Activated CD4-positive, alpha-beta T cell treated with anti-CD3 and anti-CD28 coated beads, Interleukin-2, amount 50 U/mL, for 24 hours (primary cell): ENCODE measurements around the gene CHMP1A.
"Not testable (repeated sequence)": the region's sequence is repeated elsewhere in the genome, so short reads cannot be mapped to it uniquely, and the experiment has no call there.

Experiments used
- DNase-seq, 2 donors: peaks; one replicate each; pipeline ENCODE4 v3.0.0-alpha.2; 2020; ENCODE audit warnings: low read depth in 1 of 2, low spot score in 1 of 2

Gene CHMP1A

GRCh38 chr16:89693289-89693731 lies 35.8 kb upstream of the CHMP1A start:
- DNase-seq = no peak

GRCh38 chr16:89691986-89692569 lies 34.6 kb upstream of the CHMP1A start:
- DNase-seq = no peak

DNA sequence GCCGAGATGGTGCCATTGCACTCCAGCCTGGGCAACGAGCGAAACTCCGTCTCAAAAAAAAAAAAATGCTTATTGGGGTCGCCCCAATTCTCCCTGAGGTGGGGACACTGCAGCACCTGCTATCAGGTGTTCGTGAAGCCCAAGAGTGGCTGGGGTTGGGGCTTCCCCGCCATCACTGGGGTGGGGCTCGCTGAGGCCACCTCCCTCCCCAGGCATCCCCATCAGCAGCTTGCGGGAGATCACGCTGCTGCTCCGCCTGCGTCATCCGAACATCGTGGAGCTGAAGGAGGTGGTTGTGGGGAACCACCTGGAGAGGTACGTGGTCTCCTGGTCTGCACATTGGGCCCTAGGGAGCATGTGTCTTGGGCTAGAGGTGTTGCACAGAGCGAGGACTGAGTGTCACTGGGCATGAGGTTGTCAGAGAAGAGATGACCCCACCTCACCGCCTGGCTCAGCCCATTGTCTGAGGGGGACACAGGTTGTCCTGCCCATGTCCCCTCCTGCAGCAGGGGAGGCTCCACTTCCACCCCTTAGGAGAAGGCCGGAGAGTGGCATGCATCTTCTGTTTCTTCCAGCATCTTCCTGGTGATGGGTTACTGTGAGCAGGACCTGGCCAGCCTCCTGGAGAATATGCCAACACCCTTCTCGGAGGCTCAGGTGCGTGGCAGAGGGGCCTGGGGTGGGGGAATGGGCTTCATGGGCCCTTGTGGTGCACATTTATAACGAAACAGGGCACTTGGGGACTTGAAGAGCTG lies 33.9 kb upstream of the CHMP1A start:
- DNase-seq = no peak

- no peak for DNase-seq
Observed at GRCh38 chr16:89690392-89690901, 32.9 kb upstream of the CHMP1A start.

- not testable (repeated sequence) for DNase-seq
Observed at GRCh38 chr16:89689621-89690020, 32.1 kb upstream of the CHMP1A start.

DNA sequence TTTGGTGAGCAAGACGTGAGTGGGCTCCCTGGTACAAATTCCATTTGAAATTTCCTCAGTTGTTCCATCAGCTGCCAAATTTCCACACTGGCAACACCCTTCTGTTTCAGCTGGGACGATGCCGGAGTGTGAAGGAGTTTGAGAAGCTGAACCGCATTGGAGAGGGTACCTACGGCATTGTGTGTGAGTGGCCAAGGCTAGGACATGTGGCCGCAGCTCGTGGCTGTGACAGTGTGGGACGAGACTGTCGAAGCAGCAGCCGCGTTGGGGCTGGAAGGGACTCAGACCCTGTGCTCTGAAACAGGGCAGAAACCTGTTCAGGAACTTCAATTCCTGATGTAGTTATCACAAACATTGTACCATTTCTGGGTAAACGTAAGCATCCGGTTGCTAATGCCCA lies 31.6 kb upstream of the CHMP1A start:
- DNase-seq = no peak

DNA sequence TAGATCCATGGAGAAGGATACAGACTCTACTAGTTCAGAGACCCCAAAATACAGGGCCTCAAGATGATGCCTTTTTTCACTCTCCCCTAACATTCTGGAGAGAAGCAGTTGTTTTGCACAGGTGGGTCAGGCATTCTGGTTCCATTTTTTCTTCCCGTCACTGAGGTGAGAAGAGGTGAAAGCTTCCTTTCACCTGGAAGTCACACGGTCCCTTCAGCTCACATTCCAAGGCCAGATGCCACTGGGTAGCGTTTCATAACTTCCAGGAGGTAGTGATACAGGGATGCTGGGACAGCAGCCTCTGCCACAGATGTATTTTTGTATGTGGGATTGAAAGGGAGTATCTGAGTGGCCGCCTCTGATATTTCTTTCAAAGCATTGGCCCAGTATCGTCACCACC lies 30.9 kb upstream of the CHMP1A start:
- no peak for DNase-seq

GRCh38 chr16:89687092-89687940 lies 29.8 kb upstream of the CHMP1A start:
- DNase-seq = no peak

DNA sequence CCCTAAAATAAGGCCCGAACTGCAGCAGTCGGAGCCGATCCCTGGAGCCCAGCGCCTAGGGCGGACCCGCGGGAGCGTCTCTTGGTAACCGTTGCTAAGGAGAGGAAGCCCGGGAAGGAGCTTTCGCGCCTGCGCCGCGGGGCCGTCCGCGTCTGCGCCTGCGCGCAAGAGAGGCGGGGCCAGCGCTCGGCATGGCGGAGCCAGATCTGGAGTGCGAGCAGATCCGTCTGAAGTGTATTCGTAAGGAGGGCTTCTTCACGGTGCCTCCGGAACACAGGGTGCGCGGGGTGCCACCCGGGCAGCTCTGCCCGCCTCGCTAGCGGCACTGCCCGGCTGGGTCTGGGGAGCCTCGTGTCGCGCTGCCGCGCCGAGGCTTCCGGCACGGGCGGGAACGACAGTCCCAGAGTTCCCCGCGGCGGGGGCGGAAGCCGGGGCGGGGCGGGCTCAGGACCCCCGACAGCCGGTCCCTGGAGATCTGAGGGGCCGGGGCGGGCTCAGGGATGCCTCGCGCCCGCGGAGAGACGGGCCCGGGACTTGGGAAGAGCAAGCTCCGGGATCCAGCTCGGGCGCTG lies 29.1 kb upstream of the CHMP1A start, which contains the start of gene CDK10:
CDK10 (plus strand) TSS at position 170 of the 572 bp plus-strand sequence; CDS start at position 192, 22 bp downstream.
- peak; percentile 85 to 92 for DNase-seq

GRCh38 chr16:89685916-89686315 lies 28.4 kb upstream of the CHMP1A start:
- DNase-seq = no peak

GRCh38 chr16:89678258-89678657 lies 20.8 kb upstream of the CHMP1A start:
- no peak for DNase-seq

DNA sequence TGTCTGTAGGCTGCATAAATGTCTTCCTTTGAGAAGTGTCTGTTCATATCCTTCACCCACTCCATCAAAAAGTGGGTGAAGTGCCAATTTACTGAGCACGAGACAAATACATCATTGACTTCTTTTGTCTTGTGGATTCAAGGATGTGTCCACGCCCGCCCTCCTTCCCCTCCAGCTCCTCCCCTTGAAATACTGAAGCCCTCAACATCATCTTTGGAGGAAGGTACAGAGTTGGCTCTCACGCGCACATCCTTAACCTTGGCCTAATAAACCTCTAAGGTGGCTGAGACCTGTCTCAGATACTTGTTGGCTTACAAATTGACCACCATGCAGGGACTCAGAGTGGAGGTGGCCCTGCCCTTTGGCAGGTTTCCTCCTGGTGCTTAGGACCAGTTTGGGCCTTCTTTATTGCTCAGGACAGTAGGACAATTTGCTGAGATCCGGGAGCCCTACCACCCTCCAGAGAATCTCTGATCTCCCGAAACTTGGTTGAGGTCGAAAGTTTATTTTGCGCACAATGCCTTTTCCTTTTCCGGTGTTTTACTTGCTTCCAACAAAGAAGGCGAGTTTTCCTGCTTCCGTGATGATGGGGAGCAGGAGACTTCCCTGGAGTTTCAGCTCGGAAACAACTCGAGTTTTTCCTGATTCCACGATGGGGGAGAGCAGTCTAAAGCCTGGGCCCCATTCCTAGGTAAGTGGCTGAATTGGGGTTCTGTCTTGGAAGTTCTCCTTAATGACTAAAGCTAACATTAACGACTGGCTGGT lies 14.9 kb upstream of the CHMP1A start:
- DNase-seq = no peak

DNA sequence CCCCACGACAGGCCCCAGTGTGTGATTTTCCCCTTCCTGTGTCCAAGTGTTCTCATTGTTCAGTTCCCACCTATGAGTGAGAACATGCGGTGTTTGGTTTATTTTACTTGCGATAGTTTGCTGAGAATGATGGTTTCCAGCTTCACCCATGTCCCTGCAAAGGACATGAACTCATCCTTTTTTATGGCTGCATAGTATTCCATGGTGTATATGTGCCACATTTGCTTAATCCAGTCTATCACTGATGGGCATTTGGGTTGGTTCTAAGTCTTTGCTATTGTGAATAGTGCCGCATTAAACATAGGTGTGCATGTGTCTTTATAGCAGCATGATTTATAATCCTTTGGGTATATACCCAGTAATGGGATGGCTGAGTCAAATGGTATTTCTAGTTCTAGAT lies 14.1 kb upstream of the CHMP1A start:
- DNase-seq = not testable (repeated sequence)

- DNase-seq = no peak
Observed at GRCh38 chr16:89670496-89671431, 13.3 kb upstream of the CHMP1A start.

GRCh38 chr16:89669755-89670154 lies 12.2 kb upstream of the CHMP1A start:
- no peak for DNase-seq

GRCh38 chr16:89668790-89669158 lies 11.3 kb upstream of the CHMP1A start:
- DNase-seq = no peak

GRCh38 chr16:89667633-89668032 lies 10.1 kb upstream of the CHMP1A start:
- DNase-seq = no peak

- not testable (repeated sequence) for DNase-seq
Observed at GRCh38 chr16:89667000-89667399, 9.5 kb upstream of the CHMP1A start.

GRCh38 chr16:89664238-89664637 lies 6.7 kb upstream of the CHMP1A start:
- not testable (repeated sequence) for DNase-seq
